T-cell (primary cell): ENCODE results near the gene HABP2. TPM values are rescaled to one million over a fixed set of nuclear protein-coding genes. Genes with fewer than 3 reads are reported as not detected.

ENCODE experiments used
- ATAC-seq, 4 experiments: fragments of 200-7000 bp in 3 of 4; fragments of 150-1000 bp in 1 of 4; cut with Tn5 transposase; replicated peaks in 1 of 4; 1 replicate in 3 of 4; 2 replicates in 1 of 4; pipeline ENCODE4 v1.10.0; 2021; ENCODE audit warnings: moderate library complexity in 3 of 4, mild to moderate bottlenecking in 2 of 4, moderate number of reproducible peaks in 1 of 4
- CTCF ChIA-PET, 2 donors: fragments of 300-600 bp; sonication (Branson Sonifier 250); formaldehyde crosslinking; loops; one replicate each; lab custom pipeline; 2022; ENCODE audit warnings: antibody characterized with exemption in 2 of 2; lab: Charles Lee
- POLR2A ChIA-PET, 2 donors: fragments of 300-600 bp; sonication (Branson Sonifier 250); formaldehyde crosslinking; loops; one replicate each; lab custom pipeline; 2022; ENCODE audit warnings: antibody characterized with exemption in 2 of 2; lab: Charles Lee
- DNase-seq, 35 experiments: peaks; one replicate each; pipeline versions ENCODE4 v3.0.0 to v3.0.0-alpha.2; 2013 to 2023
- H3K27ac ChIP-seq: one replicate; pipeline ENCODE4 v1.5.1; 2013; ENCODE audit warnings: low read length
- H3K27me3 ChIP-seq, 2 experiments: replicated peaks in 1 of 2; 1 replicate in 1 of 2; 2 replicates in 1 of 2; pipeline versions ENCODE4 v1.6.1 to v1.7.0; 2013; ENCODE audit warnings: low read length in 1 of 2, mixed read lengths in 1 of 2; ENCODE audit not compliant: control insufficient read depth in 2 of 2, insufficient read depth in 2 of 2; ENCODE audit errors: extremely low read depth in 1 of 2
- H3K36me3 ChIP-seq, 2 donors: 1 replicate in 1 of 2; 2 replicates in 1 of 2; pipeline versions ENCODE4 v1.6.1 to v1.7.0; 2013; ENCODE audit warnings: low read length in 1 of 2; ENCODE audit not compliant: control insufficient read depth in 2 of 2, insufficient read depth in 1 of 2; ENCODE audit errors: extremely low read depth in 1 of 2
- H3K4me1 ChIP-seq, 2 experiments: 1 replicate in 1 of 2; 2 replicates in 1 of 2; pipeline versions ENCODE4 v1.6.1 to v1.7.0; 2013; ENCODE audit warnings: low read length in 2 of 2, mixed read lengths in 1 of 2; ENCODE audit not compliant: insufficient read depth in 2 of 2, control insufficient read depth in 1 of 2; ENCODE audit errors: extremely low read depth in 1 of 2
- H3K4me3 ChIP-seq, 2 donors: 1 replicate in 1 of 2; 2 replicates in 1 of 2; pipeline versions ENCODE4 v1.5.1 to v1.7.0; 2013; ENCODE audit warnings: mild to moderate bottlenecking in 2 of 2, low read length in 1 of 2, moderate library complexity in 1 of 2; ENCODE audit not compliant: control insufficient read depth in 1 of 2; ENCODE audit errors: extremely low read depth in 1 of 2
- H3K9me3 ChIP-seq: 2 replicates; pipeline ENCODE4 v1.7.0; 2013
- H3K27ac Mint-ChIP-seq, 2 donors: one replicate each; pipeline ENCODE4 v1.8.0; 2020 to 2021; ENCODE audit warnings: mild to moderate bottlenecking in 2 of 2, mixed read lengths in 2 of 2
- H3K27me3 Mint-ChIP-seq, 2 donors: one replicate each; pipeline ENCODE4 v1.8.0; 2021 to 2022; ENCODE audit warnings: mixed read lengths in 2 of 2
- H3K36me3 Mint-ChIP-seq: one replicate; pipeline ENCODE4 v1.8.0; 2021; ENCODE audit warnings: mixed read lengths
- H3K4me1 Mint-ChIP-seq, 3 donors: one replicate each; pipeline ENCODE4 v1.8.0; 2020 to 2022; ENCODE audit warnings: mixed read lengths in 3 of 3, mild to moderate bottlenecking in 1 of 3
- H3K4me3 Mint-ChIP-seq, 3 donors: one replicate each; pipeline ENCODE4 v1.8.0; 2020 to 2022; ENCODE audit warnings: mild to moderate bottlenecking in 3 of 3, mixed read lengths in 3 of 3, moderate library complexity in 3 of 3
- H3K9me3 Mint-ChIP-seq, 3 donors: one replicate each; pipeline ENCODE4 v1.8.0; 2020 to 2022; ENCODE audit warnings: mixed read lengths in 3 of 3
- WGBS: methylation state at CpG from one replicate; pipeline ENCODE4 v1.1.5; 2013; ENCODE audit warnings: missing lambda C conversion rate; ENCODE audit not compliant: insufficient coverage; 5-methylcytosine and 5-hydroxymethylcytosine counted together
- total RNA-seq, 35 experiments: library from RNA in 6 of 35; stranded (reverse) in 6 of 35; fragments of 120-200 nt in 1 of 35; gene quantifications; one replicate each; pipeline versions ENCODE4 v1.2.1 to v1.2.4 and lab custom pipeline; 2013 to 2026

HABP2 gene
- total RNA-seq, 5 donors from 2014 or later (not counting 1 experiment from before 2014, with no cell fraction given) = 0.13 to 0.28 (median 0.20) TPM; not detected in 2

DNA sequence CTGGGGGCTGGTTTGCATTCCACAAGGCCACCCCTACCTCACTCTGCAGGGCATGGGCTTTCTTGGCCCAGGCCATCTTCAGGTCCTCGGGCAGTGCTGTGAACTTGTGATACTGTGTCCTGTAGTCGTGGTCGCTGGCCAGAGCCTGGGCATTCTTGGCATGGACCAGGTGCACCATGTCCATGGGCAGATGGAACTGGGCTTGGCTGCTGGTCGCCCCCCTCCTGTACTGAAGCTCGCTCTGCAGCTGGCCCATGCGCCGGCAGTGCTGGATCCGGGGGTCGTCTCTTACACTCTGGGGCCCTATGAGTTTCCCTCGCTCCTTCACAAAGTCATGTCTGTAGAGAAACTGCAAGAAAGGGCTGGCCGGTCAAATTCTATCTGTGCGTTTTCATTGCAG lies 51.7 kb downstream of the HABP2 start:
- CTCF ChIA-PET = interaction anchor here in 1 of 2 donors (0.6 kb wide), 1 partner anchor 1542 kb away, joined by 3 read pairs; no protein-coding TSS in a partner anchor
- Mint-ChIP-seq H3K36me3 (no peaks in the 10 kb centered on the region), H3K27me3 (peaks cover 19 to 21% of the 10 kb centered on the region in 2 donors), H3K4me3 (no peak overlapping the region), H3K27ac (no peak overlapping the region), H3K4me1 (no peaks in the 10 kb centered on the region), H3K9me3 (no peaks in the 10 kb centered on the region)
- H3K4me1 ChIP-seq = no peaks in the 10 kb centered on the region
- DNase-seq (no peak), ATAC-seq (no peak)
- H3K27ac ChIP-seq = no peak overlapping the region
- no peaks in the 10 kb centered on the region for H3K9me3 ChIP-seq
- POLR2A ChIA-PET = no interaction called here
- H3K4me3 ChIP-seq = no peak overlapping the region
- WGBS = 91% methylated on average over 7 of the region's 12 CpGs
- H3K36me3 ChIP-seq = no peaks in the 10 kb centered on the region
- peaks cover 0 to 16% of the 10 kb centered on the region in 2 experiments for H3K27me3 ChIP-seq

DNA sequence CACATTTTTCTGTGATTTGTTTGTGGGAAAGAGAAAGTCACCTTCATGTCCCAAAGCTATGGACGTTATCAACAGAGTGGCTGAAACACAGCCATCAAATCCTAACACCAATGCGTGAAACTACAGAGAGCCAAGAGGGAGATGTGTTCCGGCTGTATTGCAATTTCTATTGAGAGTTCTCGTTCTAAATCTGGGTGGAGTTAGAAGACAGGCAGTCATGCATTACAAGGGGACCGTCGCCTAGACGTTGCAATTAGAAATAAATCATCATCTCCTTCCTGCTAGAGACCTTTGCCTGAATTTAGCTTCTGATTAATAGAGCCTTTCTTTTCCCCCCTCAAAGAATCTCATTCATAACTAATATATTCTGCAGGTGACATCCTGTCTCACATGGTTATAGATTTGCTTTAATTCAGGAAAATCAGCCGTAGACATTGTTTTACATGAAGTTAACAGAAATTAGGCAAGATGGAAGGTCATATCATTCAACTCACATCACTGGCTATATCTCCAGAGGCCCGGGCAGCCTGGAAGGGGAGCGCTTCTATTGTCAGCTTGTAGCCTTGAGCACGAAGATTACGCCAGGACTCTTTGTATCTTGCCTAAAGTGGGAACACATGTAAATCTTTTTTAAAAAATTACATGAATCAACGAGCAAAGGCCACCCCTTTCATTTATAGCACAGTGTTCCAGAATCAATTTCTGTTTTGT lies 52.6 kb downstream of the HABP2 start:
- no peak overlapping the region for H3K27ac Mint-ChIP-seq
- ATAC-seq (no peak), DNase-seq (no peak)
- Histone ChIP-seq H3K4me3 (no peak overlapping the region), H3K27ac (no peak overlapping the region), H3K4me1 (no peaks in the 10 kb centered on the region), H3K27me3 (peaks cover 0 to 14% of the 10 kb centered on the region in 2 experiments), H3K9me3 (no peaks in the 10 kb centered on the region), H3K36me3 (no peaks in the 10 kb centered on the region)
- no peaks in the 10 kb centered on the region for H3K36me3 Mint-ChIP-seq
- ChIA-PET CTCF (interaction anchor here in 1 of 2 donors (0.6 kb wide), 1 partner anchor 1541 kb away, joined by 3 read pairs; no protein-coding TSS in a partner anchor), POLR2A (no interaction called here)
- H3K9me3 Mint-ChIP-seq = no peaks in the 10 kb centered on the region
- H3K4me1 Mint-ChIP-seq = no peaks in the 10 kb centered on the region
- 80% methylated on average over 7 of the region's 13 CpGs for WGBS
- no peak overlapping the region for H3K4me3 Mint-ChIP-seq
- H3K27me3 Mint-ChIP-seq = peaks cover 21% of the 10 kb centered on the region in 2 donors

DNA sequence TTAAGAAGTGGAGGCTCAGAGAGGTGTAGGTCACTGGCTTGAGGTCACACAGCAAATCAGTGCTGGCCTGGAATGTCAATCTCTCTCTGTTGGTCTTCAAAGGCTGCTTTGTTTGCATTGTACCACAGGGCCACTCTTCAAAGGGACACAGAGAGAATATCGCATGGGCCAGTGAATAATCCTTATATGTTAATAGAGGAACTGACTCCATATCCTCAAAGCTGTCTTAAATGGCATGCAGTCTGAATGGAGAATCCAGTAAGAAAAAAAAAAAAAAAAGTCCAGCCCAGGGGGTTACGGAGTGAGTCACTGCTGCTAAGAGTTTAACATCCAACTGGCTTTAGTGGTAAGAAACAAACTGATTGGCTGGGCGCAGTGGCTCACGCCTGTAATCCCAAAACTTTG lies 56.9 kb downstream of the HABP2 start:
- H3K4me3 Mint-ChIP-seq = no peak overlapping the region
- DNase-seq = no peak
- Histone ChIP-seq H3K36me3 (no peaks in the 10 kb centered on the region), H3K27me3 (peaks cover 0 to 10% of the 10 kb centered on the region in 2 experiments), H3K4me3 (no peak overlapping the region), H3K27ac (no peak overlapping the region), H3K9me3 (no peaks in the 10 kb centered on the region), H3K4me1 (no peaks in the 10 kb centered on the region)
- ChIA-PET POLR2A (no interaction called here), CTCF (no interaction called here)
- H3K9me3 Mint-ChIP-seq = no peaks in the 10 kb centered on the region
- no peaks in the 10 kb centered on the region for H3K4me1 Mint-ChIP-seq
- peaks cover 21 to 33% of the 10 kb centered on the region in 2 donors for H3K27me3 Mint-ChIP-seq
- WGBS = 100% methylated on average over 4 of the region's 4 CpGs
- no peak for ATAC-seq
- no peak overlapping the region for H3K27ac Mint-ChIP-seq
- no peaks in the 10 kb centered on the region for H3K36me3 Mint-ChIP-seq

DNA sequence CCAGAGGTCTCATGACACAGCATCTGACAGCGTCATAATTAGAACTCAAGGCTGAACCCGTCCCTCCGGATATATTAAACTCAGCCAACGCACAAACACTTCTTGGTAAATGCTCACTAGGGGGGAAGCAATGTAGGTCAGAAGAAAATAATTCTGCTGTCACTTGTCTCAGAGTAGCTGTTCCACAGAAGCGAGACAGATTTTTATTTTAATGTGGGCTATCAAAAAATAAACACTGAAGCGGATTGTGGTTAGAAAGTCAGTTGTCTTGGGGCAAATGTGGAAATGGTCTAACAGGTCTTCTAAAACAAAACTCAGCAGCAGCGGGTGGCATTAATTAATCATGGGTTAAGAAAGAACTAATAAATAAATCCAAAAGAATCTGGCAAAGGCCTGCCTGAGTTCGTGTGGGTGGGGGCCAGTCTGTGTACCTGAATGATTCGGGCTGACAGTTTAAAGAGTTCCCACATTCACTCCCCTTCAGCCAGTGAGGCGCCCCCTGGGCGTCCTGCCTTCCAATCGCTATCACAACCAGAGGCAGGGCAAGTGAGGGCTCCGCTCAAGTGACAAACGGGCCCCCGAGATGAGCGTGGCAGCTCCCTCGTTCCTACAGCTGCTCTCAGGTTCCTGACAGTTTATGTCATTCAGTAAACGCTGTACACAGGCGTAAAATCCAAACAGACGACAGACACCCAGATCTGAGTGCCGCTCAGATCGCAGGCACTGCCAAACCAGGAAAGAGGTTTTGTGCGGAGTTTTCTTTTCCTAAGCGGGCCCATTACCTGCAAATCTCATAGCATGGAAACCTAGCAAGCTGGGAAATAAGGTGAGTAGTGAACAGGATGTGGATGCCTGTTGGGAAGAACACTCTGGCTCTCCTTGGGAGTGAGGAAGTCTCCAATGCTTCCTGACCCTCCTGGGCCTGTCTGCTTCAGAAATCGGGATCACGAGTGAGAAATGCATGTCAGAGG lies 58.1 kb downstream of the HABP2 start:
- DNase-seq (no peak), ATAC-seq (no peak)
- Mint-ChIP-seq H3K4me1 (no peaks in the 10 kb centered on the region), H3K27me3 (peaks cover 22 to 33% of the 10 kb centered on the region in 2 donors), H3K36me3 (no peaks in the 10 kb centered on the region), H3K27ac (no peak overlapping the region), H3K4me3 (no peak overlapping the region), H3K9me3 (no peaks in the 10 kb centered on the region)
- H3K36me3 ChIP-seq = no peaks in the 10 kb centered on the region
- peaks cover 0 to 14% of the 10 kb centered on the region in 2 experiments for H3K27me3 ChIP-seq
- H3K9me3 ChIP-seq = no peaks in the 10 kb centered on the region
- H3K27ac ChIP-seq = no peak overlapping the region
- ChIA-PET CTCF (no interaction called here), POLR2A (no interaction called here)
- H3K4me1 ChIP-seq = no peaks in the 10 kb centered on the region
- H3K4me3 ChIP-seq = no peak overlapping the region
- WGBS = 57% methylated on average over 12 of the region's 26 CpGs

DNA sequence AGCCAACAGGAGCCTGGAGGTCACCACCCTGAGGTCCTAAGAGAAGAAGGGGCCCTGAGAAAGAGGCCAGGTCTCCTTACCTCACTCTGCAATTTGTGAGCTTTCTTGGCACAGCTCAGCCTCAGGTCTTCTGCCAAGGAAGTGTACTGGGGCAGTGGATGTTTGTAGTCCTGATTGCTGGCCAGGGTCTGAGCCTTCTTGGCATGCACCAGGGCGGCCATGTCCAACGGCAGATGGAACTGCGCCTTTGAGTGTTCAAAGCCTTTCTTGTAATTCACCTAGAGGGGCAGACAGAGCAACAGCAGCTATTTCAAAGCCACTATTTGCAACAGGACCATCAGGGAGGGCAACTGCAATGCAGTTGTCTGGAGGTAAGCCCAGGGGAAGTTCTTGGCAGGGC lies 59.3 kb downstream of the HABP2 start:
- H3K27ac Mint-ChIP-seq = no peak overlapping the region
- H3K4me3 ChIP-seq = no peak overlapping the region
- H3K9me3 ChIP-seq = no peaks in the 10 kb centered on the region
- ChIA-PET CTCF (interaction anchor here in 1 of 2 donors (0.6 kb wide), 1 partner anchor 1991 kb away, joined by 3 read pairs; no protein-coding TSS in a partner anchor), POLR2A (no interaction called here)
- H3K27me3 Mint-ChIP-seq = peaks cover 28 to 44% of the 10 kb centered on the region in 2 donors
- ATAC-seq (no peak), DNase-seq (no peak)
- H3K27ac ChIP-seq = no peak overlapping the region
- no peaks in the 10 kb centered on the region for H3K4me1 Mint-ChIP-seq
- H3K27me3 ChIP-seq = peaks cover 2 to 17% of the 10 kb centered on the region in 2 experiments
- WGBS = 95% methylated on average over 3 of the region's 3 CpGs
- H3K4me3 Mint-ChIP-seq = no peak overlapping the region
- H3K9me3 Mint-ChIP-seq = no peaks in the 10 kb centered on the region
- no peaks in the 10 kb centered on the region for H3K4me1 ChIP-seq
- no peaks in the 10 kb centered on the region for H3K36me3 Mint-ChIP-seq
- H3K36me3 ChIP-seq = no peaks in the 10 kb centered on the region

DNA sequence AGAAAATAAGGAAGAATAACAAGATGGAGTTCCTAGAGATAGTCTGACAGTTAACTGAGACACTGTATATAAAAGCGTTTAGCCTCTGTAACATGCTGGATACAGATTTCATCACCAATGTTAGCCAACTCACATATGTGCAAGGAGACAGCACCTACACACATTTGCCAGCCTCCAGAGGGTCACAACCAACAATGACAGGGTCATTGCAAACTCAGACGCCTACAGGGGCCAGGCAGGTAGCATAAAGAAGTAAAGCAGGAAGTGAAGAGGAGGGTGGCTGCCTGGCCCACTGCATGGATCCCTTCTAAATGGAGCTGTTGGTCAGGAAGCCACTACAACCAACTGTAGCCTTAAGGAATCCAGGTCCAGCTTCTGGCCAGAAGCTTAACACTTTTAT lies 60.6 kb downstream of the HABP2 start:
- Histone ChIP-seq H3K4me3 (no peak overlapping the region), H3K4me1 (no peaks in the 10 kb centered on the region), H3K36me3 (no peaks in the 10 kb centered on the region), H3K9me3 (no peaks in the 10 kb centered on the region), H3K27me3 (peaks cover 2 to 20% of the 10 kb centered on the region in 2 experiments), H3K27ac (no peak overlapping the region)
- Mint-ChIP-seq H3K9me3 (no peaks in the 10 kb centered on the region), H3K27me3 (peaks cover 35 to 45% of the 10 kb centered on the region in 2 donors), H3K4me3 (no peak overlapping the region), H3K36me3 (no peaks in the 10 kb centered on the region), H3K27ac (no peak overlapping the region), H3K4me1 (no peaks in the 10 kb centered on the region)
- ATAC-seq (no peak), DNase-seq (no peak)
- CTCF ChIA-PET = no interaction called here
- WGBS = 88% methylated on average over 1 of the region's 2 CpGs
- POLR2A ChIA-PET = no interaction called here
